Esophagus muscularis mucosa (tissue), 3 donors: Measurements from ENCODE around the gene DDA1.

Experiments
- CTCF ChIP-seq, 3 experiments: fragments of 200-600 bp in 2 of 3; fragments of 450-650 bp in 1 of 3; sonication (generic) in 2 of 3; IDR thresholded peaks; one replicate each; pipeline ENCODE4 v1.5.1; 2017 to 2019; ENCODE audit warnings: antibody characterized with exemption in 3 of 3, mild to moderate bottlenecking in 2 of 3, moderate library complexity in 1 of 3
- POLR2A ChIP-seq: fragments of 450-650 bp; IDR thresholded peaks from one replicate; pipeline ENCODE4 v1.6.1; 2017; ENCODE audit warnings: antibody characterized with exemption, moderate library complexity, mild to moderate bottlenecking, low read depth

GRCh38 chr19:17346109-17346671 is 36.8 kb downstream of the DDA1 start:
- peak in 2 of 3 experiments; percentile 91 to 96 for TF ChIP-seq CTCF (IDR thresholded peaks at IDR 0.05)
- TF ChIP-seq POLR2A: no peak
